ENCODE results near the gene LEKR1.
A peak's percentile ranks its signal among the peaks of the same experiment; 100 is the strongest.

LEKR1 gene

DNA sequence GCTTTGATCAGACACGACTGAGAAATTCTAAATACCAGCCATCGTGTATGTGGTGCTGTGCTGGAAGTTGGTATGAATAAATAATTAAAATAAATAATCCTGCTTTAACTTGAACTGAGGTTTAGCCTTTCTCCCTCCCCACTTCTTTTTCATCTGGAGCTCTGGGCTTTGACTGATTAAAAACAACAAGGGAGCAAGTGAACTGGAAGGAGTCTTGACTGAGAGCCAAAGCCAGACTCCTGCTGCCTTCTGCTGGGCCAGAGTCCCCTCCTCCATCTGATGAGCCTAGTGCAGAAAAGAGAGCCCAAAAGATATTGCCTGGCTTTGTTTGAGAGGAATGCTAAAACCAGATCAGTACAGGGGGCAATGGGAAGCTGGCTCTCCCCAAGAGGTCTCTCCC, 237.8 kb downstream of the LEKR1 start:
- peak; percentile 27 for FAIRE-seq

- FAIRE-seq, result no peak
Measured at GRCh38 chr3:157064402-157064801, 238.2 kb downstream of the LEKR1 start.

DNA sequence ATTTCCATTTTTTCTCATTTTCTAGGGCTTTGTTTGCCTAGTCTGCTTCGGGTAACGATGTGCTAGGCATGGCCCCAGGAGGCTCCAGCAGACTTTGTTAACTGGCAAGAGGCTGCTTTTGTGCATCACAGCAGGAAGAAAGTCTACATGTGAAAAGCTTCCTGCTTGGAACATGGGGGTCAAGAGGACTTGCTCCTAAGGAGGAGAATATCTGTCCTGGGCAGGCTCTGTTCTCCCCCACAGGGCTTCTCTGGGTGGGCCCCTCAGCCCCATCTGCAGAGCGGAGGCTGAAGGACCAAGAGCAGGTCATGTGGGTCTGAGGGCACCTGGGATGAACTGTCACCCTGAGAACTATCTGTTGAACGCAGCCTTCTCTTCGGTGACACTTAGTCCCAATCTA, 239.0 kb downstream of the LEKR1 start:
- FAIRE-seq, result no peak

GRCh38 chr3:157066335-157067098, 240.4 kb downstream of the LEKR1 start:
- peak; percentile 66 for FAIRE-seq

DNA sequence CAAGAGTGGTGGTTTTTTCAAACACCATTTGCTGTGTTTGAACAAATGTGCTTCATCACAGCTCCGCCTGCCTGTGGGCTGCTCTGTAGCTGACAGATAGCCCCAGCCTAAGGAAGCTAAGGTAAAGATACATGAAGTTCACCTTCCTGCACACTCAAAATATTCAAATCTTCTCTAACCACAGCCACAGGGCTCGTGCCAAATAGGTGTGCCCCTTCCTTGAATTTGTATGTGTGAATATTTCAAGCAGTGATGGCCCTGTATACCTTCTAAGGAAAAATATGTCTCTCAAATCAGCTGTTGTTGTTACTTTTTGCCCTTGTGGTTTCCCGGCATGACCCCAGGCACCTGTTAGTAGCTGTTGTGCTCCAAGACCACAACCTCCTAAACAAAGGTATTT, 241.0 kb downstream of the LEKR1 start:
- no peak for FAIRE-seq

DNA sequence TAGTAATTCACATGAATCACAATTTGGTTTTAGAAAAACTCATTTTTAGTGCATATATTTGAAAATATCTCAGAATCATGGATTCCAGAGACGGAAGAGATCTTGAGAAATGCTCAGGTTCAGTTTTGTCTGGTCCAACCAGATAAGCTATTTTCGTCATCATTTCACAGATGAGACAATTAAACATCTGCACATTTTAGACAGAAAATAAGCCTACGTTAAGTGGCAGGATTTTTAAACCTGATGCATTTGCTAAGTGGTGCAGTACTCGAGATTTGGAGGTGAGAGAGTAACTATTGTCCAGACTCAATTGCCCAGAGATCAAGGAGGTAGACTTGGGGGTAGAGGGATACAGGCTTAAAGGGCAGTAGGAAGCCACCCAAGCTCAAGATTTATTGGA, 243.3 kb downstream of the LEKR1 start:
- FAIRE-seq, result no peak

- FAIRE-seq, result no peak
Measured at GRCh38 chr3:157069846-157070677, 243.9 kb downstream of the LEKR1 start.

- FAIRE-seq, result no peak
Measured at GRCh38 chr3:157070678-157070999, 244.5 kb downstream of the LEKR1 start.

GRCh38 chr3:157071744-157072525, 245.8 kb downstream of the LEKR1 start:
- FAIRE-seq, result no peak

- no peak for FAIRE-seq
Measured at GRCh38 chr3:157073810-157074209, 247.7 kb downstream of the LEKR1 start.

GRCh38 chr3:157074490-157074889, 248.3 kb downstream of the LEKR1 start:
- FAIRE-seq, result no peak

DNA sequence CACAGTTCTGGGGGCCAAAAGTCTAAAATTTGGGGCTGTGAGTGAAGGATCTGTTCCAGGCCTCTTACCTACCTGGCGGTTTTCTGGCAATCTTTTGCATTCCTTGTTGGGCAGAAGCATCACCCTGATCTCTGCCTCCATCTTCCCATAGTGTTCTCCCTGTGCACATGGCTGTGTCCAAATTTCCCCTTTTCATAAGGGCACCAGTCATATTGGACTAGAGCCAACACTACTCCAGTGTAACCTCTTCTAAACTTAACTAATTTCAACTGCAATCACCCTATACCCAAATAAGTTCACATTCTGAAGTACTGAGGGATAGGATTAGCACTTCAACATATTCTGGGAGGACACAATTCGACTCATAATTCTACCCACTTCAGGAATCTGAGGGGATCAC, 248.8 kb downstream of the LEKR1 start:
- FAIRE-seq, result no peak

GRCh38 chr3:157075693-157076420, 249.7 kb downstream of the LEKR1 start:
- no peak for FAIRE-seq

GRCh38 chr3:157077565-157077991, 251.4 kb downstream of the LEKR1 start:
- no peak for FAIRE-seq

- no peak for FAIRE-seq
Measured at GRCh38 chr3:157078131-157078810, 252.1 kb downstream of the LEKR1 start.

GRCh38 chr3:157078811-157079185, 252.6 kb downstream of the LEKR1 start:
- FAIRE-seq, result no peak

GRCh38 chr3:157079676-157080369, 253.7 kb downstream of the LEKR1 start:
- no peak for FAIRE-seq

DNA sequence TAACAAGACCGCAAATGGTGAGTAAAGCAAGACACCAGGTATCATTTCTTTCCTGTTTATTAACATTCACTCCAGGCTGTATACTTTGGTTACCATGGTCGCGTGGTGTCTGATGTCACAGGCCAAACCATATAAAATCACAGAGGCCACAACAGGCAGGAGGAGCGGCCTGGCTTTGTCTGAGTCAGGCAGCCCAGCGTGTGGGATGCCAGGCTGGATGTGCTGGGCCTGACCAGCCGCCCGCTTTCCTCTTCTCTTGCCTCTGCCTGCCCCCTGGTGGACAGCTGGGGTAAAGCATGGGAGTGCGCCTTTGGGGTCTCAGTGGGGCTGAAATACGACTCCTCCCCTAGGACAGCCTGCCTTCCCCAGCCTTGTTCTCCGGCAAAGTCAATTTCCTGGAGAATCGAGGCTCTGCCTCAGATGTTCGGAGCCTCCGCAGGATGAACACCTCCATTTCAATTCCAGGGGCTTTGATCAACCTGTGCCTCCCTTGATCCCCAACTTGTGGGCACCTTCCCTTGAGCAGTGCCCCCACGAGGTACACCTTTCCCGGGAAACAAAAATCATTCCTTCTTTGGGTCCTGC, 255.6 kb downstream of the LEKR1 start:
- FAIRE-seq, result no peak

GRCh38 chr3:157082305-157082982, 256.3 kb downstream of the LEKR1 start:
- FAIRE-seq, result no peak

GRCh38 chr3:157083824-157084223, 257.7 kb downstream of the LEKR1 start:
- FAIRE-seq, result no peak
